GM12878 (cell line): Measurements from ENCODE around the gene KMO. TPM values are rescaled to one million over a fixed set of nuclear protein-coding genes. Genes with fewer than 3 reads are reported as not detected.

Source experiments
- ATAC-seq: fragments of 200-7000 bp; cut with Tn5 transposase; 3 replicates; pipeline ENCODE4 v1.9.1; 2020; ENCODE audit warnings: mild to moderate bottlenecking, moderate library complexity
- BruUV-seq: library from RNA; stranded (reverse); fragments of 400-500 nt; replicated peaks from 2 replicates; lab custom pipeline; 2021; lab: Mats Ljungman, UMichigan
- CTCF ChIA-PET: fragments of 300-600 bp; sonication (Branson Sonifier 250); formaldehyde crosslinking; extraction: SDS; loops from one replicate; lab custom pipeline; 2021; ENCODE audit warnings: inconsistent platforms; lab: Yijun Ruan, JAX
- POLR2A ChIA-PET: fragments of 350-600 bp; formaldehyde crosslinking; extraction: SDS; loops from one replicate; lab custom pipeline; 2021; ENCODE audit warnings: inconsistent platforms; lab: Charles Lee
- RAD21 ChIA-PET: fragments of 300-600 bp; sonication (Branson Sonifier 250); formaldehyde crosslinking; loops from one replicate; lab custom pipeline; 2023; ENCODE audit warnings: antibody characterized with exemption; ENCODE audit not compliant: unreplicated experiment; lab: Charles Lee
- SMC1A ChIA-PET: fragments of 300-600 bp; sonication (Branson Sonifier 250); formaldehyde crosslinking; loops from one replicate; lab custom pipeline; 2023; ENCODE audit not compliant: unreplicated experiment, uncharacterized antibody; lab: Charles Lee
- DNase-seq: peaks from one replicate; pipeline ENCODE4 v3.0.0-alpha.2; 2011; ENCODE audit warnings: low read depth, low spot score
- FAIRE-seq: peaks from 3 replicates; lab custom pipeline; 2011; peaks lifted over from hg19 to GRCh38; lab: Jason Lieb, UNC
- H2AFZ ChIP-seq: 2 replicates; pipeline ENCODE4 v1.6.0; 2011; ENCODE audit warnings: low read depth, low read length, control low read depth; ENCODE audit not compliant: control insufficient read depth
- H3K27ac ChIP-seq: 2 replicates; pipeline ENCODE4 v1.5.1; 2011; ENCODE audit warnings: control low read depth; ENCODE audit not compliant: control insufficient read depth, insufficient read depth
- H3K27me3 ChIP-seq, 2 experiments: replicated peaks in 1 of 2; 2 replicates each; pipeline versions ENCODE4 v1.6.0 to v1.6.1; 2011; ENCODE audit warnings: low read length in 1 of 2; ENCODE audit not compliant: control insufficient read depth in 2 of 2, insufficient read depth in 2 of 2
- H3K36me3 ChIP-seq, 2 experiments: 2 replicates each; pipeline ENCODE4 v1.5.1; 2011; ENCODE audit warnings: low read length in 1 of 2; ENCODE audit not compliant: control insufficient read depth in 2 of 2, insufficient read depth in 2 of 2
- H3K4me1 ChIP-seq: 2 replicates; pipeline ENCODE4 v1.6.1; 2011; ENCODE audit warnings: mild to moderate bottlenecking, low read length, moderate library complexity, mixed read lengths; ENCODE audit not compliant: control insufficient read depth, insufficient read depth
- H3K4me2 ChIP-seq: 2 replicates; pipeline ENCODE4 v1.6.0; 2011; ENCODE audit warnings: control low read depth; ENCODE audit not compliant: control insufficient read depth, insufficient read depth
- H3K4me3 ChIP-seq: fragments of 200-600 bp; sonication (generic); 2 replicates; pipeline ENCODE4 v1.5.1; 2016
- H3K79me2 ChIP-seq: 2 replicates; pipeline ENCODE4 v1.6.0; 2011; ENCODE audit warnings: low read length; ENCODE audit not compliant: control insufficient read depth, insufficient read depth
- H3K9ac ChIP-seq: 2 replicates; pipeline ENCODE4 v1.8.0; 2011; ENCODE audit warnings: low read length, control low read depth, mixed read lengths; ENCODE audit not compliant: control insufficient read depth, insufficient read depth
- H3K9me3 ChIP-seq: replicated peaks from 3 replicates; pipeline ENCODE4 v1.5.1; 2011; ENCODE audit warnings: mild to moderate bottlenecking, low read length; ENCODE audit not compliant: control insufficient read depth, insufficient read depth
- H4K20me1 ChIP-seq: 2 replicates; pipeline ENCODE4 v1.6.0; 2011; ENCODE audit not compliant: control insufficient read depth, insufficient read depth
- MXI1 ChIP-seq: fragments of 150-350 bp; IDR thresholded peaks from 2 replicates; pipeline ENCODE4 v1.6.1; 2011; ENCODE audit warnings: low read depth, mild to moderate bottlenecking, inconsistent platforms, low read length, improper control_type of control experiment
- NKRF ChIP-seq: fragments of 450-650 bp; conservative IDR thresholded peaks from 2 replicates; pipeline ENCODE4 v1.6.1; 2017; ENCODE audit warnings: mild to moderate bottlenecking, moderate library complexity
- SMC3 ChIP-seq: IDR thresholded peaks from 2 replicates; pipeline ENCODE4 v1.6.1; 2011; ENCODE audit warnings: low read length, improper control_type of control experiment, borderline replicate concordance
- WRNIP1 ChIP-seq: IDR thresholded peaks from 2 replicates; pipeline ENCODE4 v1.6.1; 2011; ENCODE audit warnings: low read depth, low read length, improper control_type of control experiment, borderline replicate concordance
- ZZZ3 ChIP-seq: IDR thresholded peaks from 2 replicates; pipeline ENCODE4 v1.6.1; 2011; ENCODE audit warnings: low read depth; ENCODE audit not compliant: control insufficient read depth, insufficient read length
- WGBS: methylation state at CpG from one replicate; pipeline ENCODE4 v1.1.6; 2016; ENCODE audit warnings: low lambda C conversion rate; ENCODE audit not compliant: insufficient replicate concordance, insufficient coverage; ENCODE audit errors: missing lambda C conversion rate; 5-methylcytosine and 5-hydroxymethylcytosine counted together
- in situ Hi-C: fragments of 300-500 bp; cut with MboI; formaldehyde crosslinking; loops from 9 replicates; pipeline ENCODE4 v1.14.3; 2018; ENCODE audit warnings: mixed read lengths
- intact Hi-C: fragments of 100-400 bp; cut with micrococcal nuclease; formaldehyde crosslinking; loops from one replicate; pipeline ENCODE4 v1.14.2; 2022; ENCODE audit not compliant: unreplicated experiment
- polyA plus RNA-seq, 11 experiments: library from polyadenylated mRNA; depleted of rRNA in 4 of 11; unstranded in 6 of 11; stranded (reverse) in 5 of 11; fragments of >200 nt; fragmentation: Nextera tagmentation in 4 of 11; fragmentation: Illumina TruSeq in 1 of 11; extraction: Ambion mirVana in 4 of 11; extraction: Trizol in 1 of 11; gene quantifications; 1 replicate in 1 of 11; 2 replicates in 10 of 11; pipeline versions ENCODE4 v1.2.1 to v1.2.3, GENCODE V29; 2011 to 2016; ENCODE audit warnings: inconsistent platforms in 2 of 11, missing spikeins in 2 of 11, low read depth in 1 of 11
- total RNA-seq, 4 experiments: library from RNA; depleted of rRNA in 3 of 4; stranded (reverse); fragments of >200 nt in 3 of 4; fragmentation: Illumina TruSeq in 1 of 4; extraction: Trizol in 1 of 4; gene quantifications; 2 replicates each; pipeline versions ENCODE4 v1.2.1 to v1.2.3, GENCODE V29; 2013 to 2021

The KMO gene
- total and polyA plus RNA-seq, 10 of the 15 experiments (the other 5 are each of a cell fraction or from before 2014, with no cell fraction given) = 0.68 to 5.9 (median 1.5) TPM

GRCh38 chr1:241645199-241645598, 113.0 kb downstream of the KMO start:
- Histone ChIP-seq H3K4me2 (no peak overlapping the region), H3K9me3 (no peaks in the 10 kb centered on the region; the same call in 2 of the 3 replicates), H3K79me2 (no peaks in the 10 kb centered on the region), H3K27me3 (no peaks in the 10 kb centered on the region; a peak in 1 of 4 replicates), H3K4me1 (peaks cover 5% of the 10 kb centered on the region; the same call in 1 of the 2 replicates), H3K9ac (no peak overlapping the region), H3K4me3 (no peak overlapping the region), H3K27ac (no peak overlapping the region), H4K20me1 (no peaks in the 10 kb centered on the region), H2AFZ (no peak overlapping the region), H3K36me3 (no peaks in the 10 kb centered on the region)
- ATAC-seq = no peak
- 87% methylated on average over 4 of the region's 4 CpGs for WGBS
- intact Hi-C loops (no loop called here), in situ Hi-C loops (no loop called here)
- no peak for TF ChIP-seq ZZZ3
- no peak for TF ChIP-seq WRNIP1
- TF ChIP-seq NKRF = no peak
- TF ChIP-seq MXI1 = no peak
- TF ChIP-seq SMC3 = no peak
- SMC1A ChIA-PET = no interaction called here
- CTCF ChIA-PET = no interaction called here
- no peak for DNase-seq
- RAD21 ChIA-PET = no interaction called here
- no TSS peak for BruUV-seq
- POLR2A ChIA-PET = no interaction called here
- no peak for FAIRE-seq

Other genes with a start within 250 kb of the KMO start
- gene RGS7, start 175.2 kb upstream of the KMO start, total RNA-seq (2014; rRNA removed) = not detected in 2 replicates
- gene RGS7, start 175.2 kb upstream of the KMO start, total RNA-seq (2014; rRNA removed; fragmentation: Illumina TruSeq; extraction: Trizol) = not detected in 2 replicates
- not detected in 2 replicates for gene RGS7, start 175.2 kb upstream of the KMO start, total RNA-seq (2021)
- 0.04 TPM in 1 of 2 replicates, not detected in the other for gene RGS7, start 175.2 kb upstream of the KMO start, polyA plus RNA-seq (2011; rRNA removed)
- gene RGS7, start 175.2 kb upstream of the KMO start, polyA plus RNA-seq (2014; fragmentation: Illumina TruSeq; extraction: Trizol) = not detected in 2 replicates
- gene RGS7, start 175.2 kb upstream of the KMO start, polyA plus RNA-seq (2014; fragmentation: Nextera tagmentation; extraction: Ambion mirVana) = not detected
- gene RGS7, start 175.2 kb upstream of the KMO start, polyA plus RNA-seq (2014; rRNA removed) = not detected in 2 replicates
- not detected for gene RGS7, start 175.2 kb upstream of the KMO start, polyA plus RNA-seq (2016; fragmentation: Nextera tagmentation; extraction: Ambion mirVana)
- 66.3 and 68.6 TPM in 2 replicates for gene FH, start 12.6 kb upstream of the KMO start, total RNA-seq (2014; rRNA removed)
- gene FH, start 12.6 kb upstream of the KMO start, total RNA-seq (2014; rRNA removed; fragmentation: Illumina TruSeq; extraction: Trizol) = 77.2 and 77.8 TPM in 2 replicates
- gene FH, start 12.6 kb upstream of the KMO start, total RNA-seq (2021) = 75.6 and 78.1 TPM in 2 replicates
- 74.6 and 84.9 TPM in 2 replicates for gene FH, start 12.6 kb upstream of the KMO start, polyA plus RNA-seq (2011; rRNA removed)
- gene FH, start 12.6 kb upstream of the KMO start, polyA plus RNA-seq (2014; fragmentation: Illumina TruSeq; extraction: Trizol) = 75.3 and 83.4 TPM in 2 replicates
- gene FH, start 12.6 kb upstream of the KMO start, polyA plus RNA-seq (2014; fragmentation: Nextera tagmentation; extraction: Ambion mirVana) = 10 to 100 TPM; 44.7 to 57.5 TPM
- gene FH, start 12.6 kb upstream of the KMO start, polyA plus RNA-seq (2014; rRNA removed) = 72.9 and 82.5 TPM in 2 replicates
- 100 to 1,000 TPM; 119 to 124 TPM for gene FH, start 12.6 kb upstream of the KMO start, polyA plus RNA-seq (2016; fragmentation: Nextera tagmentation; extraction: Ambion mirVana)
- gene CHML, start 108.0 kb downstream of the KMO start, total RNA-seq (2014; rRNA removed) = 9.6 TPM in 2 replicates
- 13.5 and 13.8 TPM in 2 replicates for gene CHML, start 108.0 kb downstream of the KMO start, total RNA-seq (2014; rRNA removed; fragmentation: Illumina TruSeq; extraction: Trizol)
- gene CHML, start 108.0 kb downstream of the KMO start, total RNA-seq (2021) = 12.4 and 15.5 TPM in 2 replicates
- gene CHML, start 108.0 kb downstream of the KMO start, polyA plus RNA-seq (2011; rRNA removed) = 2.8 and 4.0 TPM in 2 replicates
- 9.8 and 11.6 TPM in 2 replicates for gene CHML, start 108.0 kb downstream of the KMO start, polyA plus RNA-seq (2014; fragmentation: Illumina TruSeq; extraction: Trizol)
- gene CHML, start 108.0 kb downstream of the KMO start, polyA plus RNA-seq (2014; fragmentation: Nextera tagmentation; extraction: Ambion mirVana) = 1 to 10 TPM; 2.0 to 2.4 TPM
- gene CHML, start 108.0 kb downstream of the KMO start, polyA plus RNA-seq (2014; rRNA removed) = 5.3 and 5.4 TPM in 2 replicates
- 1 to 10 TPM; 2.8 to 6.6 TPM for gene CHML, start 108.0 kb downstream of the KMO start, polyA plus RNA-seq (2016; fragmentation: Nextera tagmentation; extraction: Ambion mirVana)
- 9.6 and 12.0 TPM in 2 replicates for gene OPN3, start 108.0 kb downstream of the KMO start, total RNA-seq (2014; rRNA removed)
- gene OPN3, start 108.0 kb downstream of the KMO start, total RNA-seq (2014; rRNA removed; fragmentation: Illumina TruSeq; extraction: Trizol) = 8.8 and 9.3 TPM in 2 replicates
- 7.6 and 8.3 TPM in 2 replicates for gene OPN3, start 108.0 kb downstream of the KMO start, total RNA-seq (2021)
- gene OPN3, start 108.0 kb downstream of the KMO start, polyA plus RNA-seq (2011; rRNA removed) = 0.26 and 0.78 TPM in 2 replicates
- gene OPN3, start 108.0 kb downstream of the KMO start, polyA plus RNA-seq (2014; fragmentation: Illumina TruSeq; extraction: Trizol) = 9.3 and 15.1 TPM in 2 replicates
- 1 to 10 TPM; 1.3 to 3.9 TPM for gene OPN3, start 108.0 kb downstream of the KMO start, polyA plus RNA-seq (2014; fragmentation: Nextera tagmentation; extraction: Ambion mirVana)
- gene OPN3, start 108.0 kb downstream of the KMO start, polyA plus RNA-seq (2014; rRNA removed) = 7.2 and 7.4 TPM in 2 replicates
- gene OPN3, start 108.0 kb downstream of the KMO start, polyA plus RNA-seq (2016; fragmentation: Nextera tagmentation; extraction: Ambion mirVana) = 10 to 100 TPM in 1 of 2 experiments, 1 to 10 TPM in 1; 5.2 to 12.2 TPM
- not detected in 2 replicates for gene WDR64, start 119.9 kb downstream of the KMO start, total RNA-seq (2014; rRNA removed)
- not detected in 2 replicates for gene WDR64, start 119.9 kb downstream of the KMO start, total RNA-seq (2014; rRNA removed; fragmentation: Illumina TruSeq; extraction: Trizol)
- not detected in 2 replicates for gene WDR64, start 119.9 kb downstream of the KMO start, total RNA-seq (2021)
- gene WDR64, start 119.9 kb downstream of the KMO start, polyA plus RNA-seq (2011; rRNA removed) = not detected in 2 replicates
- gene WDR64, start 119.9 kb downstream of the KMO start, polyA plus RNA-seq (2014; fragmentation: Illumina TruSeq; extraction: Trizol) = 0.01 TPM in 1 of 2 replicates, not detected in the other
- gene WDR64, start 119.9 kb downstream of the KMO start, polyA plus RNA-seq (2014; fragmentation: Nextera tagmentation; extraction: Ambion mirVana) = not detected
- not detected in 2 replicates for gene WDR64, start 119.9 kb downstream of the KMO start, polyA plus RNA-seq (2014; rRNA removed)
- gene WDR64, start 119.9 kb downstream of the KMO start, polyA plus RNA-seq (2016; fragmentation: Nextera tagmentation; extraction: Ambion mirVana) = not detected